Natural killer cell (primary cell): ENCODE results near the gene C2CD2. TPM values are rescaled to one million over a fixed set of nuclear protein-coding genes. Genes with fewer than 3 reads are reported as not detected.

Experiments used
- ATAC-seq, 3 donors: fragments of 150-1000 bp in 2 of 3; fragments of 200-7000 bp in 1 of 3; cut with Tn5 transposase; 1 replicate in 1 of 3; 2 replicates in 2 of 3; pipeline ENCODE4 v1.10.0; 2021; ENCODE audit warnings: mild to moderate bottlenecking in 2 of 3, moderate library complexity in 2 of 3
- DNase-seq, 2 donors: peaks; one replicate each; pipeline versions ENCODE4 v3.0.0 to v3.0.0-alpha.2; 2013 to 2021; ENCODE audit warnings: mixed read lengths in 1 of 2
- H3K27ac ChIP-seq: one replicate; pipeline ENCODE4 v1.5.1; 2013; ENCODE audit warnings: mild to moderate bottlenecking, low read length
- H3K27me3 ChIP-seq: one replicate; pipeline ENCODE4 v1.6.1; 2013; ENCODE audit warnings: low read length; ENCODE audit not compliant: control insufficient read depth, insufficient read depth
- H3K36me3 ChIP-seq: one replicate; pipeline ENCODE4 v1.6.1; 2013; ENCODE audit warnings: low read length; ENCODE audit not compliant: control insufficient read depth, insufficient read depth
- H3K4me1 ChIP-seq: one replicate; pipeline ENCODE4 v1.6.1; 2013; ENCODE audit warnings: low read length; ENCODE audit not compliant: control insufficient read depth, insufficient read depth
- H3K4me3 ChIP-seq: one replicate; pipeline ENCODE4 v1.5.1; 2013; ENCODE audit warnings: low read length
- H3K9me3 ChIP-seq: one replicate; pipeline ENCODE4 v1.6.1; 2013; ENCODE audit warnings: low read length; ENCODE audit not compliant: control insufficient read depth, insufficient read depth
- H3K27ac Mint-ChIP-seq, 2 donors: one replicate each; pipeline ENCODE4 v1.8.0; 2022; ENCODE audit warnings: mild to moderate bottlenecking in 2 of 2, mixed read lengths in 2 of 2, moderate library complexity in 1 of 2
- H3K27me3 Mint-ChIP-seq, 2 donors: one replicate each; pipeline ENCODE4 v1.8.0; 2022; ENCODE audit warnings: low read depth in 2 of 2, mixed read lengths in 2 of 2
- H3K36me3 Mint-ChIP-seq: one replicate; pipeline ENCODE4 v1.8.0; 2022; ENCODE audit warnings: mixed read lengths
- H3K4me1 Mint-ChIP-seq, 2 donors: one replicate each; pipeline ENCODE4 v1.8.0; 2022; ENCODE audit warnings: mixed read lengths in 2 of 2
- H3K4me3 Mint-ChIP-seq: one replicate; pipeline ENCODE4 v1.8.0; 2022; ENCODE audit warnings: mild to moderate bottlenecking, moderate library complexity, mixed read lengths
- H3K9me3 Mint-ChIP-seq, 2 donors: one replicate each; pipeline ENCODE4 v1.8.0; 2022; ENCODE audit warnings: mixed read lengths in 2 of 2
- WGBS: methylation state at CpG from one replicate; pipeline ENCODE4 v1.1.7; 2013; ENCODE audit warnings: missing lambda C conversion rate; ENCODE audit not compliant: insufficient coverage; 5-methylcytosine and 5-hydroxymethylcytosine counted together
- intact Hi-C: fragments of 100-400 bp; cut with micrococcal nuclease; formaldehyde crosslinking; loops from one replicate; pipeline ENCODE4 v1.14.2; 2022
- total RNA-seq, 4 donors: library from RNA; stranded (reverse); fragments of 120-200 nt in 1 of 4; gene quantifications; one replicate each; pipeline versions ENCODE4 v1.2.3 to v1.2.4, GENCODE V29; 2013 to 2022
- TF ChIP-seq, protein P1 (sequence below): fragments of 200-600 bp; IDR thresholded peaks from one replicate; pipeline ENCODE4 v1.8.0; 2022; ENCODE audit warnings: antibody characterized with exemption

The C2CD2 gene
- total RNA-seq, 3 donors from 2014 or later (not counting 1 experiment from before 2014, with no cell fraction given), result 2.1 to 10.1 (median 8.9) TPM

DNA sequence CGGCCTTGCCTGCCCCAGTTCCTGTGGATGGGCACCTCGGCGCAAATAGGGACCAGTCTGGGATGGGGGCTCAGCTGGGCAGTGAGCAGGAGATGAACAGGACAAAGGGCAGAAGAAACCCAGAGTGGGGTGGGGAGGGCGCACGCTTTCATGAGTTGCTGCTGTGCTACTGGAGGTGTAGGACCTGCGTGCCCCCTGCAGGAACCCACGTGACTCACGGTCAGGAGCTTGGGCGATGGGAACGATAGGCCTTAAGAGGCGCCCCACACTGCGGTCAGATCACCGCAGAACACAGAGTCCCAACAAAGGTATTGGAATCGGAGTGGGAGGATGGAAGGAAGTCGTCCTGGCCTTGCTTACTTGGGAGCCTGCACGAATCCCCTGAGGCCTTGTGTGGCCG is 91.8 kb downstream of the C2CD2 start:
- peaks cover 23 to 27% of the 10 kb centered on the region in 2 donors for H3K4me1 Mint-ChIP-seq
- no peaks in the 10 kb centered on the region for H3K9me3 Mint-ChIP-seq
- WGBS, result 91% methylated on average over 16 of the region's 17 CpGs
- no peak overlapping the region for H3K4me3 Mint-ChIP-seq
- DNase-seq (no peak), ATAC-seq (no peak)
- intact Hi-C loops, result no loop called here
- Histone ChIP-seq H3K4me3 (no peak overlapping the region), H3K4me1 (peaks cover 10% of the 10 kb centered on the region), H3K27ac (no peak overlapping the region), H3K36me3 (peaks cover 10% of the 10 kb centered on the region), H3K27me3 (no peaks in the 10 kb centered on the region), H3K9me3 (no peaks in the 10 kb centered on the region)
- H3K27ac Mint-ChIP-seq, result no peak overlapping the region
- no peaks in the 10 kb centered on the region for H3K27me3 Mint-ChIP-seq
- TF ChIP-seq, protein P1, sequence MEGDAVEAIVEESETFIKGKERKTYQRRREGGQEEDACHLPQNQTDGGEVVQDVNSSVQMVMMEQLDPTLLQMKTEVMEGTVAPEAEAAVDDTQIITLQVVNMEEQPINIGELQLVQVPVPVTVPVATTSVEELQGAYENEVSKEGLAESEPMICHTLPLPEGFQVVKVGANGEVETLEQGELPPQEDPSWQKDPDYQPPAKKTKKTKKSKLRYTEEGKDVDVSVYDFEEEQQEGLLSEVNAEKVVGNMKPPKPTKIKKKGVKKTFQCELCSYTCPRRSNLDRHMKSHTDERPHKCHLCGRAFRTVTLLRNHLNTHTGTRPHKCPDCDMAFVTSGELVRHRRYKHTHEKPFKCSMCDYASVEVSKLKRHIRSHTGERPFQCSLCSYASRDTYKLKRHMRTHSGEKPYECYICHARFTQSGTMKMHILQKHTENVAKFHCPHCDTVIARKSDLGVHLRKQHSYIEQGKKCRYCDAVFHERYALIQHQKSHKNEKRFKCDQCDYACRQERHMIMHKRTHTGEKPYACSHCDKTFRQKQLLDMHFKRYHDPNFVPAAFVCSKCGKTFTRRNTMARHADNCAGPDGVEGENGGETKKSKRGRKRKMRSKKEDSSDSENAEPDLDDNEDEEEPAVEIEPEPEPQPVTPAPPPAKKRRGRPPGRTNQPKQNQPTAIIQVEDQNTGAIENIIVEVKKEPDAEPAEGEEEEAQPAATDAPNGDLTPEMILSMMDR, result no peak
- no peaks in the 10 kb centered on the region for H3K36me3 Mint-ChIP-seq

DNA sequence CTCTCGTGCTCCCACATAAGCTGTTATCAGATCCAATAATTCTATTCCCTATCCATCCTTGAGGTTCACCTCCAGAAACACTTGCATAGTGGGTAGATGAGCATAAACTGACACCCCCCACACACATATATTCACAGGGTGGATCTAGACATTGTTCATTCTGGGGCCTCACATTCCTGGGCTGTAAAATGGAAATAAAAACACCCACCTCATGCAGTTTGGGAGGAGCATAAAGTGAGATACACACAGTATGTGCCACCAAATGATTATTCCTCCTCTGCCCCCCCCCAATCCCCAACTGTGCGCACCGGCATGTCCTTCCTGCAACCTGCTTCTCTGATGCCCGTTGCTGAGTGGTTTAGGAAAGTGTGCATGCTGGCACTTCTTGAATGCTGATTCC is 92.6 kb downstream of the C2CD2 start:
- WGBS, result 100% methylated on average over 4 of the region's 4 CpGs
- no peak for ATAC-seq

DNA sequence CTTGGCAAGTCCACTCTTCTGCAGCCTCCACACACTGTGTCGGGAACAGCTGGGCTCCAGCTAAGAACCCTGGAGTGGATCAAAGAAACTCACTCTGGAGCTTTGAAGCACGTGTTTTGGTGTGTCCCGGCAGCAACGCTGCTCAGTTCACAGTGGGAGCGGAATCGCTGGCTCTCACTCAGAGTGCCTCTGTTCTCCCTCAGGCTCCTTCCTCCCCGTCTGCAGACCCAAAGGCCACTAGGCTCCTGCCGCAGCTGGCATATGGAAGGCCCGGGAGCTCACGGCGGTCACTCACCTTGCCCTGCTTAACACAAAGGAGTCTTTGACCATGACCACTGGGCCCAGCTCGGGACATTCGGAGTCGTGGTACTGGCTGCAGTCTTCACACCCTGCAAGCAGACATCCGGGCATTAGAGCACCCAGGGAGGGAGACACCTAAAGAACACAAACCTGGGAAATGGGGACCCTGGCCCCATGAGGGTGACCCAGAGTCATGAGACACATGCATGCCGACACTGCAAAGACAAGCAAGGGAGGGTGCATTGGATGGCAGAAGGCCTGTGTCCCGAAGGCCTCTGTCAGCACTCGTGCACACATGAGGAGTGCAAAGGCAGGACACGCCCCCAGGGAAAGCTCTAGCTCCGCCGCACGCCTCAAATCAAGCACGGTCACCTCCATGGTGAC is 94.4 kb downstream of the C2CD2 start:
- no peak for ATAC-seq
- Histone ChIP-seq H3K4me1 (no peaks in the 10 kb centered on the region), H3K27ac (no peak overlapping the region), H3K4me3 (no peak overlapping the region), H3K36me3 (peaks cover 24% of the 10 kb centered on the region), H3K9me3 (no peaks in the 10 kb centered on the region), H3K27me3 (no peaks in the 10 kb centered on the region)
- Mint-ChIP-seq H3K9me3 (no peaks in the 10 kb centered on the region), H3K27me3 (no peaks in the 10 kb centered on the region), H3K27ac (no peak overlapping the region), H3K4me1 (peaks cover 2 to 10% of the 10 kb centered on the region in 2 donors), H3K4me3 (no peak overlapping the region), H3K36me3 (no peaks in the 10 kb centered on the region)
- TF ChIP-seq, protein P1, result no peak
- no peak for DNase-seq
- 98% methylated on average over 23 of the region's 23 CpGs for WGBS
- intact Hi-C loops, result no loop called here

More for the DNA sequence above, 92.6 kb downstream of the C2CD2 start:
- no peak overlapping the region for H3K4me3 ChIP-seq
- H3K9me3 ChIP-seq, result no peaks in the 10 kb centered on the region
- Mint-ChIP-seq H3K9me3 (no peaks in the 10 kb centered on the region), H3K27me3 (no peaks in the 10 kb centered on the region), H3K4me3 (no peak overlapping the region), H3K36me3 (no peaks in the 10 kb centered on the region), H3K4me1 (peaks cover 20 to 27% of the 10 kb centered on the region in 2 donors), H3K27ac (no peak overlapping the region)
- DNase-seq, result no peak
- H3K27ac ChIP-seq, result no peak overlapping the region
- intact Hi-C loops, result no loop called here
- peaks cover 10% of the 10 kb centered on the region for H3K4me1 ChIP-seq
- H3K36me3 ChIP-seq, result peaks cover 18% of the 10 kb centered on the region
- no peaks in the 10 kb centered on the region for H3K27me3 ChIP-seq
- TF ChIP-seq, protein P1, result no peak
